C4-2B (cell line): ENCODE data around the gene B3GALT5.

Experiments
- CTCF ChIP-seq: fragments of 450-650 bp; conservative IDR thresholded peaks from 2 replicates; pipeline ENCODE4 v1.5.1; 2017; ENCODE audit warnings: mild to moderate bottlenecking
- ZFX ChIP-seq: fragments of 450-650 bp; IDR thresholded peaks from 2 replicates; pipeline ENCODE4 v1.6.1; 2017

- TF ChIP-seq CTCF = no peak
- TF ChIP-seq ZFX = no peak
Observed at GRCh38 chr21:39681257-39681656, 68.5 kb downstream of the B3GALT5 start.
